CD4-positive, alpha-beta T cell treated with Interleukin-4 for 4 hours (primary cell): Measurements from ENCODE around the gene BTNL2.

Experiments used
- DNase-seq: peaks from one replicate; pipeline ENCODE4 v3.0.0-alpha.2; 2020

BTNL2 gene

GRCh38 chr6:32413427-32414047, 6.6 kb upstream of the BTNL2 start:
- DNase-seq = peak; percentile 74

GRCh38 chr6:32411566-32412327, 4.8 kb upstream of the BTNL2 start:
- DNase-seq = no peak

GRCh38 chr6:32410906-32411305, 3.9 kb upstream of the BTNL2 start:
- no peak for DNase-seq

GRCh38 chr6:32406197-32406596, 784 bp downstream of the BTNL2 start:
- no peak for DNase-seq

GRCh38 chr6:32405656-32406055, 1.3 kb downstream of the BTNL2 start:
- no peak for DNase-seq

- DNase-seq = no peak
These were observed 4.2 kb downstream of the BTNL2 start for GRCh38 chr6:32402812-32403211.

GRCh38 chr6:32401284-32401963, 5.6 kb downstream of the BTNL2 start:
- no peak for DNase-seq

- no peak for DNase-seq
These were observed 9.6 kb downstream of the BTNL2 start for GRCh38 chr6:32397252-32397920.

GRCh38 chr6:32396028-32396427, 11.0 kb downstream of the BTNL2 start:
- DNase-seq = no peak

GRCh38 chr6:32393665-32394420, 13.1 kb downstream of the BTNL2 start:
- DNase-seq = no peak

- DNase-seq = no peak
These were observed 15.5 kb downstream of the BTNL2 start for GRCh38 chr6:32391505-32391904.

GRCh38 chr6:32387589-32388340, 19.2 kb downstream of the BTNL2 start:
- no peak for DNase-seq

- DNase-seq = no peak
These were observed 20.9 kb downstream of the BTNL2 start for GRCh38 chr6:32386040-32386439.

- DNase-seq = no peak
These were observed 24.1 kb downstream of the BTNL2 start for GRCh38 chr6:32382757-32383420.

- DNase-seq = no peak
These were observed 27.4 kb downstream of the BTNL2 start for GRCh38 chr6:32379545-32379944.

- DNase-seq = no peak
These were observed 31.0 kb downstream of the BTNL2 start for GRCh38 chr6:32375739-32376529.

GRCh38 chr6:32371803-32372202, 35.2 kb downstream of the BTNL2 start, which contains the start of gene TSBP1:
TSBP1 (minus strand) TSS chr6:32371903; CDS start chr6:32371706, 197 bp downstream.
- DNase-seq = no peak

- no peak for DNase-seq
These were observed 35.8 kb downstream of the BTNL2 start for GRCh38 chr6:32371229-32371628.

- DNase-seq = no peak
These were observed 36.5 kb downstream of the BTNL2 start for GRCh38 chr6:32370505-32370904.

GRCh38 chr6:32369660-32370059, 37.3 kb downstream of the BTNL2 start:
- no peak for DNase-seq
